ENCODE measurements around the gene TRMT10B.

DNA sequence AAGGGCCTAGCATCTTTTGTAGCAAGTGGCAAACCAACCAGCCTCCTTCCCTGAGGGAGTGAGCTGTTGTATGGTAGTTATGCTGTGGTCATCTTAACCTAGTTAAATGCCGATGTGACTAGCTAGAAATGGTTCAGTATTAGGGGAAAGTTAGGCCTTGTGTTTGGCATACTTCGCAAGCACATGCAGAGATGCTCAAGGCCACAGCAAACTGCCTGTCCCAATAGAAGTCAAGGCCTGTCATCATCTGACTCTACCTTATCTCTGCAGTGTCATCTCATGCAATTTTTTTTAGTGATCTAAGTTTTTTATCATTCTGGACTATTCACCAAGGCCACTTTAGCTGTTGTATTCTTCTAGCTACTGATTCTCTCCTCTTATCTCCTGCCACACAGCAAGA lies 36.5 kb downstream of the TRMT10B start:
- no peak for TF ChIP-seq EZH2 (IDR thresholded peaks at IDR 0.05; ENCODE audit: low read depth)
- no peak for TF ChIP-seq CTCF (conservative IDR thresholded peaks at IDR 0.05)
